ENCODE measurements around the gene LOXL1.

The LOXL1 gene

DNA sequence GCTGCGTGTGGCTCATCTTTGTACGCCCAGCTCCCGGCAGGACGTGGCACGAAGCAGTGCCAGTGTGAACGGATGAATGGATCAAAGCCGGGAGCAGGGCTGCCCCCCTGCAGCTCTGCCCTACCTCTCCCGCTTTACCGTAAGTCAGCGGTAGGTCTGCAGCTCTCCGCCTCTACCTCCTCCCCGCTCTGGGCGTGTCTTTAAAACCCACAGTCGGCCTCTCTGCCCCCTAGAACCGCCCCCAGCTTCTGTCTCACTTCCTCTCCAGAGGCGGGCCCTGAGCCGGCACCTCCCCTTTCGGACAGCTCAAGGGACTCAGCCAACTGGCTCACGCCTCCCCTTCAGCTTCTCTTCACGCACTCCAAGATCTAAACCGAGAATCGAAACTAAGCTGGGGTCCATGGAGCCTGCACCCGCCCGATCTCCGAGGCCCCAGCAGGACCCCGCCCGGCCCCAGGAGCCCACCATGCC is 68.2 kb downstream of the LOXL1 start, which contains the start of gene PML:
Gene PML (plus strand): TSS at position 304 of the 471 bp plus-strand sequence. CDS start 97 bp downstream, at position 401.
- DNase-seq (ENCODE audit: low read depth): peak; percentile 84

DNA sequence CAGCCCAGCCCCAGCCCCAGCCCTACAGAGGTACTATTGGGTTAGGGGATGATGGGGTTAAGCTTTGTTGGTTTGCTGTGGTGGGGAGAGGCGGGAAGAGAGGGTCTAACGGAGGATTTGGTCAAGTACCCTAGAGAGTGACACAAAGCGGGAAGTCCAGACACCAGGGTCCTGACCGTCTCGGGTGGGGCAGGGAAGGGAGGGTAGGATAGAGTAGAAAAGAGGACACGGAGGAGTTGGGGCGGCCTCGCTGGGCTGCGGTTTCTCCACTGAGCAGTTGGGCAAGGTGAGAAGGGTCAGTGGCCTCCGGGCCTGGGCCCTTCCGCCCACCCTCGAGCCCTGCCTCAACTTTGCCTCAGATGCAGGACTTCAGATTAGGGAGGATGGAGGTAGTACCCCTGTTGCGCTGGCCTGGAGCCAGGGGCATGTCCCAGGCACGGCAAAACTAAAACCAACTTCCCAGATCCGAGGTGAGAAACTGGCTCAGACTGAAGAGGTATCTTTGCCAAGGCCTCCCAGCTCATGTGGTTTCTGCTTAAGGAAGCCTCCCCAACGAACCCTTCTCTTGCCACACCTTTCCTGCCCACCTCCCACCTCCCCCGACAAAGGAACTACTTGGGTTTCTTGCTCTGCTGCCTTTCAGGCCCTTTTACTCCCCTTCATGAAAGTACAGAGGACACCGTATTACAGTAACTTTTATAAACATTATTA is 68.8 kb downstream of the LOXL1 start:
- no peak for DNase-seq (ENCODE audit: low read depth)

DNA sequence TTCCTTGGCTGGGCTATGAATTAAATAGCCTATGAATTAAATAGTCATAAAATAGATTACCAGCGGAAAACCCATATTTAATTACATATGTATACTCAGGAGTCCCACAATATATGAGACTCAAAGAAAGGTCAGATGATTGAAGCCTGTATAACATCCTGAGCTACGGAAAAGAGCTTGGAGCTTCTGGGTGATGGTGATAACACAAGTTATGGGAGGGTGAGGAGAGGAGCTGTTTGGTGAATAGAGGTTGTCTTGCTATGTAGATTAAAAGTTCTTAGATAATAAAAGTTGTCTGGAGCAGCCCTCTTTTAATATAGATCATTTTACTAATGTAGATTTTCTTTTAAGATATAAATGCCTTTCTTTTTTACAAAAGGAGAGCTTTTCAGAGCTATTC is 70.0 kb downstream of the LOXL1 start:
- DNase-seq (ENCODE audit: low read depth): no peak

DNA sequence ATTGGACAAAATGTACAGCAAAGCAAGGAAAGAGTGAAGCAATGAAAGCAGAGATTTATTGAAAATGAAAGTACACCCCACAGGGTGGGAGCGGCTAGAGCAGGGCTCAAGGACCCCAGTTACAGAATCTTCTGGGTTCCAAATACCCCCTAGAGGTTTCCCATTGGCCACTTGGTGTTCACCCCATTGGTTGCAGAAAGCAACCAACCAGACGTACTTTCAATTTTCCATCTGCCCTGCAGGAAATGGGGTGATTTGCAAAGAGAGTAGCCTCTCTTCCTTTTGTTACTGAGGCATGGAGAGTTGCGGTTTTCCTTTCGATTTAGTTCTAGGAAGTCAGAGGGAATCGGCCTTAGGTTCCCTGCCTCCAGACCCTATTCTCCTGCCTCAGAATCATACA is 70.7 kb downstream of the LOXL1 start:
- DNase-seq (ENCODE audit: low read depth): no peak

DNA sequence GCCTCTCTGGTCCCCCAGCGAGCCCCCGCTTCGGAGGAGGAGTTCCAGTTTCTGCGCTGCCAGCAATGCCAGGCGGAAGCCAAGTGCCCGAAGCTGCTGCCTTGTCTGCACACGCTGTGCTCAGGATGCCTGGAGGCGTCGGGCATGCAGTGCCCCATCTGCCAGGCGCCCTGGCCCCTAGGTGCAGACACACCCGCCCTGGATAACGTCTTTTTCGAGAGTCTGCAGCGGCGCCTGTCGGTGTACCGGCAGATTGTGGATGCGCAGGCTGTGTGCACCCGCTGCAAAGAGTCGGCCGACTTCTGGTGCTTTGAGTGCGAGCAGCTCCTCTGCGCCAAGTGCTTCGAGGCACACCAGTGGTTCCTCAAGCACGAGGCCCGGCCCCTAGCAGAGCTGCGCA is 71.7 kb downstream of the LOXL1 start:
- DNase-seq (ENCODE audit: low read depth): no peak

Data from activated T-helper 1 cell treated with Interleukin-2 at 50 U/mL for 16 hours (primary cell).